ENCODE measurements around the gene KCNMA1.

Gene KCNMA1

DNA sequence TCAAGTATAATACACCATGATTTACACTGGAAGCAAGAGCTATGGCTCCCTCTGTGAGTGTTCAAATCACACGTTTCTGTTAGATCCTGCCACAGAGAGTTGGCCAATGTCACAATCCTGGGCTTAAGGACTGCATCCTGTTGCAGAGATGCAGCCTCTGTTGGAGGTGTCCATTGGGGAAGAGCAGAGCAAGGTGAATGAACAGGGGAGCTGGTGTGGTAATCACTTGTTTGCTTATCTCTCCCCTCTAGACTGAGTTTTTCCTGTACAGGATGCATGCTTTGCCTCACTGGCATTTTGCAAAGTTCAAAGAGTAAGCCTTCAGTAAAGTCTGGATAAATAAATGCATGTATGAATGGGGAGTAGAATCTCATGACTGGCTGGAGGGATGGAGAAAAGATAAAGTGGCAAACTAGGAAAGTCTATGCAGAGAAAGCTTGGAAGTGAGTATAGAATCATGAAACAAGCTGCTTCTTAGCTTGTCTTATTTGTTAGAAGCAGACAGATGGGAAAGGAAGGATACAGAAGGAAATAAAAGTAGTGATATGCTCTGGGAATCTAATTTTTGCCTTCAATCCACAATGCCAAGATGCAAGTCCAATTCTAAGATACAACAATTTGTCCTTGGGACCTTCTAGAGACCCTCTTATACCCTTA, 605.9 kb downstream of the KCNMA1 start:
- Histone ChIP-seq H3K79me1 (replicated peaks; ENCODE audit: low read length, poor library complexity, severe bottlenecking) (no peaks in the 10 kb centered on the region), H3K4me1 (ENCODE audit: control insufficient read depth, insufficient read depth, low read depth, low read length) (no peaks in the 10 kb centered on the region), H3K27me3 (ENCODE audit: control insufficient read depth in 1 of 2, insufficient read depth in 1 of 2, low read length in 2 of 2) (no peaks in the 10 kb centered on the region), H3K18ac (ENCODE audit: low read depth in 1 of 2, low read length in 2 of 2) (no peak overlapping the region), H2BK120ac (ENCODE audit: low read depth, low read length) (no peak overlapping the region), H3K23ac (ENCODE audit: low read length in 2 of 2) (no peak overlapping the region), H3K36me3 (ENCODE audit: control insufficient read depth in 1 of 2, insufficient read depth in 2 of 2, low read depth in 1 of 2, low read length in 2 of 2) (no peaks in the 10 kb centered on the region), H4K8ac (ENCODE audit: low read length) (no peak overlapping the region), H2AK5ac (ENCODE audit: low read length, severe bottlenecking) (no peak overlapping the region), H3K4me3 (ENCODE audit: insufficient read depth in 1 of 2, low read depth in 1 of 2, low read length in 2 of 2) (no peak overlapping the region), H3K9ac (ENCODE audit: low read length) (no peak overlapping the region), H3K4me2 (ENCODE audit: low read length, poor library complexity, severe bottlenecking) (no peak overlapping the region), H3K9me3 (ENCODE audit: control insufficient read depth, low read length) (no peaks in the 10 kb centered on the region), H3K4ac (ENCODE audit: low read depth in 1 of 2, low read length in 2 of 2) (no peak overlapping the region), H3K14ac (ENCODE audit: low read length in 2 of 2) (no peak overlapping the region), H3K27ac (ENCODE audit: low read length, poor library complexity, severe bottlenecking) (no peak overlapping the region), H2BK12ac (ENCODE audit: low read length in 2 of 2) (peak overlapping the region in 1 of 2 experiments; percentile 11), H2AFZ (ENCODE audit: low read depth, low read length) (no peak overlapping the region), H2BK5ac (ENCODE audit: low read depth, low read length, poor library complexity, severe bottlenecking) (no peak overlapping the region), H4K91ac (ENCODE audit: low read length) (no peak overlapping the region), H2BK15ac (ENCODE audit: low read depth, poor library complexity, severe bottlenecking) (no peak overlapping the region)
- DNase-seq, result no peak
- WGBS, result 76% methylated on average over 1 of the region's 1 CpG

DNA sequence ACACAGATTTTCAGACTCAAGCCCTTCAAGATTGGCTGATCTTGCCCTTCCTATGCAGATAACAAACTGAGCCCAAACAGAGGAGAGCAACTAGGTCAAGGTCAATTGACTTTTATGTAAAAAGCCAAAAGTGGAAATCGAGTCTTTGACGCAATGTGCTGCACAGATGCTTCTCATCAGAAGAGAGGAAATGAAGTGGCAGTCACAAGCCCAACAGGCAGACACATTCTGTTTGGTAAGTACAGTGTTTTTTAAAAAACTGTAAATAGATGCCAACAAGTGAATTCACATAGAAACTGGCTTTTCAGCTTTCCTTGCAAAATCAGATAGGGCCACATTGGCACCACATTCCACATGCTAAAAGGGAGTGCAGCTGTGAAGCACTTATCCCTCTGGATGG, 606.6 kb downstream of the KCNMA1 start:
- Histone ChIP-seq H2BK15ac (ENCODE audit: low read depth, poor library complexity, severe bottlenecking) (no peak overlapping the region), H3K79me1 (replicated peaks; ENCODE audit: low read length, poor library complexity, severe bottlenecking) (no peaks in the 10 kb centered on the region), H3K14ac (ENCODE audit: low read length in 2 of 2) (no peak overlapping the region), H3K23ac (ENCODE audit: low read length in 2 of 2) (no peak overlapping the region), H2BK120ac (ENCODE audit: low read depth, low read length) (no peak overlapping the region), H3K9ac (ENCODE audit: low read length) (no peak overlapping the region), H3K4me3 (ENCODE audit: insufficient read depth in 1 of 2, low read depth in 1 of 2, low read length in 2 of 2) (no peak overlapping the region), H3K36me3 (ENCODE audit: control insufficient read depth in 1 of 2, insufficient read depth in 2 of 2, low read depth in 1 of 2, low read length in 2 of 2) (no peaks in the 10 kb centered on the region), H2AK5ac (ENCODE audit: low read length, severe bottlenecking) (no peak overlapping the region), H4K91ac (ENCODE audit: low read length) (no peak overlapping the region), H2AFZ (ENCODE audit: low read depth, low read length) (no peak overlapping the region), H3K9me3 (ENCODE audit: control insufficient read depth, low read length) (no peaks in the 10 kb centered on the region), H3K27me3 (ENCODE audit: control insufficient read depth in 1 of 2, insufficient read depth in 1 of 2, low read length in 2 of 2) (no peaks in the 10 kb centered on the region), H2BK12ac (ENCODE audit: low read length in 2 of 2) (no peak overlapping the region), H3K4ac (ENCODE audit: low read depth in 1 of 2, low read length in 2 of 2) (no peak overlapping the region), H3K18ac (ENCODE audit: low read depth in 1 of 2, low read length in 2 of 2) (no peak overlapping the region), H3K4me1 (ENCODE audit: control insufficient read depth, insufficient read depth, low read depth, low read length) (no peaks in the 10 kb centered on the region), H4K8ac (ENCODE audit: low read length) (no peak overlapping the region), H3K27ac (ENCODE audit: low read length, poor library complexity, severe bottlenecking) (no peak overlapping the region), H3K4me2 (ENCODE audit: low read length, poor library complexity, severe bottlenecking) (no peak overlapping the region), H2BK5ac (ENCODE audit: low read depth, low read length, poor library complexity, severe bottlenecking) (no peak overlapping the region)
- no peak for DNase-seq
- 78% methylated on average over 2 of the region's 2 CpGs for WGBS

DNA sequence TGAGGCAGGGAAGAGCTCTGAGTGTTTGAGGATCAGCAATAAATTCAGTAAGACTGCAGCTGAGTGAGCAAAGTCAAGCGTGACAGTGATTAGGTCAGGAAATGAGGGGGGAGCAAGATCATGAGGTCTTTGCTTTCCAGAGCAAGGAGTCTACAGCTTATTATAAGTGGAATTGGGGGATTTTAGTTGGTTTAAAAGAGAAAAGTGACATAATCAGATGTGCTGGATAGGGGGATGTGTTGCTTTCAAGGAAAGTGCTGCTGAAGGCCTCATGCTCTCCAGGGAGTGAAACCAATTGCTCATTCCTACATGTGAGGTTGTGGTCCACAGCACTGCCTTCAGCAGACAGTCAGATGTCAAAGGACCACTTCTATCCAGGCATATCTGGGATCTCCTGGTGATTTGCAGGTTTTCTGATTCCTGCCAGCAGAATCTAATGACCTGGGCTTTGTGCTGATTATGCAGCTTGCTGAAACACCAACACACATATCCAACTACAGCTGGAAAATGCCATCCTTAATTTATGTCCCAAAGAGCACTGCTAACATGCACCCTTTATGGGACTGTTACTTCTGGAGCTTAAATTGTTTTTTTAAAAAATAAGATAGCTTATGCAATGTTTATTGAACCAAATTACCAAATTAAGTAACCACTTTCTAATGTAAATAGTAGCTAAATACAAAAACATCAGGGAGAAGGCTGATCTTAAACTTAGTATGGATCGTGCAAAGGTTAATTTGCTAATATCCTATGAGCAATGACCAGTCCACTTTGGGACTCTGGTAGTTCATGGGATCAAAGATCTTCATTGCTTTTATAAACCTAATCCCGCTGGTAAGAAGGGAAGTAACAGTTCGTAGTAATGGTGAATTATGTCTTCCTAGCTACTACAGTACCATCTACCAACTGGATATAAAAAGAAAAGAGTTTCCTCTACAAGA, 607.6 kb downstream of the KCNMA1 start:
- H3K36me3 ChIP-seq (ENCODE audit: control insufficient read depth in 1 of 2, insufficient read depth in 2 of 2, low read depth in 1 of 2, low read length in 2 of 2), result no peaks in the 10 kb centered on the region
- no peak overlapping the region for H2BK15ac ChIP-seq (ENCODE audit: low read depth, poor library complexity, severe bottlenecking)
- DNase-seq, result peak; percentile 43
- H3K9me3 ChIP-seq (ENCODE audit: control insufficient read depth, low read length), result no peaks in the 10 kb centered on the region
- no peaks in the 10 kb centered on the region for H3K4me1 ChIP-seq (ENCODE audit: control insufficient read depth, insufficient read depth, low read depth, low read length)
- H2BK12ac ChIP-seq (ENCODE audit: low read length in 2 of 2), result no peak overlapping the region
- H2BK5ac ChIP-seq (ENCODE audit: low read depth, low read length, poor library complexity, severe bottlenecking), result no peak overlapping the region
- no peak overlapping the region for H3K4ac ChIP-seq (ENCODE audit: low read depth in 1 of 2, low read length in 2 of 2)
- H3K4me2 ChIP-seq (ENCODE audit: low read length, poor library complexity, severe bottlenecking), result no peak overlapping the region
- H3K4me3 ChIP-seq (ENCODE audit: insufficient read depth in 1 of 2, low read depth in 1 of 2, low read length in 2 of 2), result no peak overlapping the region
- H2AFZ ChIP-seq (ENCODE audit: low read depth, low read length), result no peak overlapping the region
- H3K27me3 ChIP-seq (ENCODE audit: control insufficient read depth in 1 of 2, insufficient read depth in 1 of 2, low read length in 2 of 2), result no peaks in the 10 kb centered on the region
- H3K23ac ChIP-seq (ENCODE audit: low read length in 2 of 2), result no peak overlapping the region
- no peak overlapping the region for H3K14ac ChIP-seq (ENCODE audit: low read length in 2 of 2)
- H3K79me1 ChIP-seq (replicated peaks; ENCODE audit: low read length, poor library complexity, severe bottlenecking), result no peaks in the 10 kb centered on the region
- H4K91ac ChIP-seq (ENCODE audit: low read length), result no peak overlapping the region
- 50% methylated on average over 2 of the region's 4 CpGs for WGBS
- no peak overlapping the region for H3K27ac ChIP-seq (ENCODE audit: low read length, poor library complexity, severe bottlenecking)
- H2AK5ac ChIP-seq (ENCODE audit: low read length, severe bottlenecking), result no peak overlapping the region
- no peak overlapping the region for H4K8ac ChIP-seq (ENCODE audit: low read length)
- H3K9ac ChIP-seq (ENCODE audit: low read length), result no peak overlapping the region
- no peak overlapping the region for H2BK120ac ChIP-seq (ENCODE audit: low read depth, low read length)
- no peak overlapping the region for H3K18ac ChIP-seq (ENCODE audit: low read depth in 1 of 2, low read length in 2 of 2)

DNA sequence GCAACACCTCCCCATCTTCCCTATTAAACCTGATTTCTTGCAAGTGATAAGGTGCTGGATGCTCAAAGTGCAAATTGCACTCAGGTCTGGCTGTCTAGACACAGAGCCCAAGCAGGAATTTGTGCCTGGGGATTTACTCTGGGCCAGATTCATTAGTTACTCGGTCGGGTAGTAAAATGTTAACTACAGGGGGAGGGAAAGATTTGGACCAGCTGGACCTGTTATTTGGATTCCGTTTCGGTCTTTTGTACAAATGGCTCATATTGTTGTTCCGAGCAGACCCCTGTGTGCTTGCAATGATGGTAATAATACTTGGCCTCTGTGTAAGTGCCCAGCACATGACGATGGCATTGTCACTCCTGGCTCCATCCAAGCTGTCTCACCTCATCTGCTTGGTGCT, 609.6 kb downstream of the KCNMA1 start:
- Histone ChIP-seq H3K4me2 (ENCODE audit: low read length, poor library complexity, severe bottlenecking) (no peak overlapping the region), H2BK5ac (ENCODE audit: low read depth, low read length, poor library complexity, severe bottlenecking) (no peak overlapping the region)
- 90% methylated on average over 6 of the region's 6 CpGs for WGBS

More for the DNA sequence above, 609.6 kb downstream of the KCNMA1 start:
- Histone ChIP-seq H2AFZ (ENCODE audit: low read depth, low read length) (no peak overlapping the region), H3K79me1 (replicated peaks; ENCODE audit: low read length, poor library complexity, severe bottlenecking) (no peaks in the 10 kb centered on the region), H4K91ac (ENCODE audit: low read length) (no peak overlapping the region), H3K23ac (ENCODE audit: low read length in 2 of 2) (no peak overlapping the region), H3K27me3 (ENCODE audit: control insufficient read depth in 1 of 2, insufficient read depth in 1 of 2, low read length in 2 of 2) (no peaks in the 10 kb centered on the region), H3K4me3 (ENCODE audit: insufficient read depth in 1 of 2, low read depth in 1 of 2, low read length in 2 of 2) (no peak overlapping the region), H2BK15ac (ENCODE audit: low read depth, poor library complexity, severe bottlenecking) (no peak overlapping the region), H3K4ac (ENCODE audit: low read depth in 1 of 2, low read length in 2 of 2) (no peak overlapping the region), H3K9me3 (ENCODE audit: control insufficient read depth, low read length) (no peaks in the 10 kb centered on the region), H2BK120ac (ENCODE audit: low read depth, low read length) (no peak overlapping the region), H3K27ac (ENCODE audit: low read length, poor library complexity, severe bottlenecking) (no peak overlapping the region), H3K36me3 (ENCODE audit: control insufficient read depth in 1 of 2, insufficient read depth in 2 of 2, low read depth in 1 of 2, low read length in 2 of 2) (no peaks in the 10 kb centered on the region), H2AK5ac (ENCODE audit: low read length, severe bottlenecking) (no peak overlapping the region), H4K8ac (ENCODE audit: low read length) (no peak overlapping the region), H3K18ac (ENCODE audit: low read depth in 1 of 2, low read length in 2 of 2) (no peak overlapping the region), H2BK12ac (ENCODE audit: low read length in 2 of 2) (no peak overlapping the region), H3K14ac (ENCODE audit: low read length in 2 of 2) (no peak overlapping the region), H3K9ac (ENCODE audit: low read length) (no peak overlapping the region), H3K4me1 (ENCODE audit: control insufficient read depth, insufficient read depth, low read depth, low read length) (no peaks in the 10 kb centered on the region)
- no peak for DNase-seq

Data from mesenchymal stem cell (in vitro differentiated cells and primary cell).